HepG2 (cell line): ENCODE measurements around the gene GLRX5. TPM values are rescaled to one million over a fixed set of nuclear protein-coding genes. Genes with fewer than 3 reads are reported as not detected.

Experiments
- ARNT ChIP-seq: fragments of 450-650 bp; IDR thresholded peaks from 2 replicates; pipeline ENCODE4 v1.6.1; 2017
- ATF5 ChIP-seq: sonication (generic); formaldehyde crosslinking; IDR thresholded peaks from 2 replicates; pipeline ENCODE4 v1.4.0; 2020; ENCODE audit warnings: mild to moderate bottlenecking, low read depth, missing genetic modification reagents
- CHD4 ChIP-seq: fragments of 200-600 bp; sonication (generic); IDR thresholded peaks from 2 replicates; pipeline ENCODE4 v1.7.0; 2017; ENCODE audit warnings: mild to moderate bottlenecking, low read length, borderline replicate concordance
- CTCF ChIP-seq: sonication (generic); formaldehyde crosslinking; IDR thresholded peaks from 2 replicates; pipeline ENCODE4 v1.5.0; 2020; ENCODE audit warnings: mild to moderate bottlenecking, missing genetic modification reagents, moderate library complexity
- DRAP1 ChIP-seq: IDR thresholded peaks from 2 replicates; pipeline ENCODE4 v1.6.1; 2016; ENCODE audit warnings: missing genetic modification reagents, missing compliant biosample characterization
- FOXP1 ChIP-seq, 2 experiments: fragments of 450-650 bp in 1 of 2; IDR thresholded peaks; 2 replicates each; pipeline ENCODE4 v1.6.1; 2017 to 2018; ENCODE audit warnings: antibody characterized with exemption in 1 of 2
- GABPA ChIP-seq, 2 experiments: IDR thresholded peaks; 2 replicates each; pipeline ENCODE4 v1.6.1; 2011 to 2016; ENCODE audit warnings: low read depth in 2 of 2, low read length in 1 of 2, missing biosample characterization in 1 of 2, missing genetic modification characterization in 1 of 2
- GABPB1 ChIP-seq: IDR thresholded peaks from 2 replicates; pipeline ENCODE4 v1.6.1; 2016; ENCODE audit warnings: mild to moderate bottlenecking, missing genetic modification reagents, moderate library complexity, missing compliant biosample characterization
- GLI4 ChIP-seq: sonication (generic); formaldehyde crosslinking; IDR thresholded peaks from 2 replicates; pipeline ENCODE4 v1.5.1; 2020; ENCODE audit warnings: missing genetic modification reagents, mild to moderate bottlenecking, moderate library complexity, borderline replicate concordance
- NFIC ChIP-seq: IDR thresholded peaks from 2 replicates; pipeline ENCODE4 v1.6.1; 2012; ENCODE audit warnings: mild to moderate bottlenecking, low read length, inconsistent platforms
- TCF12 ChIP-seq, 2 experiments: fragments of 450-650 bp in 1 of 2; sonication (generic) in 1 of 2; formaldehyde crosslinking in 1 of 2; IDR thresholded peaks; 2 replicates each; pipeline versions ENCODE4 v1.6.1 to v1.8.0; 2017 to 2022; ENCODE audit warnings: antibody characterized with exemption in 1 of 2, mild to moderate bottlenecking in 1 of 2, missing genetic modification reagents in 1 of 2, moderate library complexity in 1 of 2
- TFAP4 ChIP-seq: sonication (generic); IDR thresholded peaks from 2 replicates; pipeline ENCODE4 v1.6.1; 2016; ENCODE audit warnings: low read depth, borderline replicate concordance
- ZBED4 ChIP-seq: sonication (generic); formaldehyde crosslinking; IDR thresholded peaks from 2 replicates; pipeline ENCODE4 v1.4.0; 2020; ENCODE audit warnings: missing genetic modification reagents, borderline replicate concordance
- ZFYVE20 ChIP-seq: sonication (generic); formaldehyde crosslinking; IDR thresholded peaks from 2 replicates; pipeline ENCODE4 v1.8.0; 2023; ENCODE audit warnings: low read depth, mild to moderate bottlenecking, moderate library complexity, missing genetic modification reagents, borderline replicate concordance
- ZMYM2 ChIP-seq: sonication (generic); formaldehyde crosslinking; IDR thresholded peaks from 2 replicates; pipeline ENCODE4 v1.8.0; 2022; ENCODE audit warnings: mild to moderate bottlenecking, missing genetic modification reagents
- ZNF282 ChIP-seq: fragments of 450-650 bp; IDR thresholded peaks from 2 replicates; pipeline ENCODE4 v1.6.1; 2018; ENCODE audit not compliant: partially characterized antibody
- ZNF296 ChIP-seq: sonication (generic); formaldehyde crosslinking; conservative IDR thresholded peaks from 2 replicates; pipeline ENCODE4 v1.5.0; 2020; ENCODE audit warnings: mild to moderate bottlenecking, missing genetic modification reagents
- ZNF557 ChIP-seq: sonication (generic); formaldehyde crosslinking; IDR thresholded peaks from 2 replicates; pipeline ENCODE4 v1.4.0; 2020; ENCODE audit warnings: missing genetic modification reagents
- ZNF570 ChIP-seq: sonication (generic); formaldehyde crosslinking; IDR thresholded peaks from 2 replicates; pipeline ENCODE4 v1.4.0; 2020; ENCODE audit warnings: mild to moderate bottlenecking, missing genetic modification reagents, borderline replicate concordance
- ZNF607 ChIP-seq: sonication (generic); formaldehyde crosslinking; IDR thresholded peaks from 2 replicates; pipeline ENCODE4 v1.5.1; 2020; ENCODE audit warnings: missing genetic modification reagents, mild to moderate bottlenecking, borderline replicate concordance
- ZNF75D ChIP-seq: sonication (generic); formaldehyde crosslinking; IDR thresholded peaks from 2 replicates; pipeline ENCODE4 v1.8.1; 2023; ENCODE audit warnings: missing genetic modification reagents, mild to moderate bottlenecking, borderline replicate concordance
- ZNF891 ChIP-seq: sonication (generic); formaldehyde crosslinking; IDR thresholded peaks from 2 replicates; pipeline ENCODE4 v1.5.0; 2020; ENCODE audit warnings: mild to moderate bottlenecking, missing genetic modification reagents
- polyA plus RNA-seq, 8 experiments: library from polyadenylated mRNA; depleted of rRNA in 3 of 8; stranded (reverse) in 7 of 8; unstranded in 1 of 8; fragments of >200 nt; fragmentation: Illumina TruSeq in 4 of 8; extraction: Trizol in 4 of 8; gene quantifications; 2 replicates each; pipeline versions ENCODE4 v1.2.1 to v1.2.3, GENCODE V29; 2011 to 2016; ENCODE audit warnings: low read depth in 4 of 8, missing spikeins in 1 of 8, mixed read lengths in 1 of 8; ENCODE audit not compliant: insufficient read depth in 1 of 8
- total RNA-seq, 5 experiments: library from RNA; depleted of rRNA; stranded (reverse); fragments of >200 nt; fragmentation: Illumina TruSeq; extraction: Trizol; gene quantifications; 2 replicates each; pipeline ENCODE4 v1.2.3, GENCODE V29; 2016; ENCODE audit warnings: low read depth in 1 of 5

Gene GLRX5
- total and polyA plus RNA-seq, 2 of the 13 experiments (the other 11 are each of a cell fraction or from before 2014, with no cell fraction given), result 122 to 146 TPM

GRCh38 chr14:95523815-95524448, 10.9 kb upstream of the GLRX5 start (continued):
- TF ChIP-seq CHD4 (0 out of 2 replicates have a peak, but pooled peaks have one; percentile 38), ZNF296 (CRISPR knock-in tag) (no peak), ZNF570 (no peak), CTCF (CRISPR knock-in tag) (peak; percentile 41), TFAP4 (peak; percentile 67; the same call in 1 of the 2 replicates), ZNF557 (CRISPR knock-in tag) (no peak), GLI4 (CRISPR knock-in tag) (no peak), GABPA (IDR thresholded peaks at IDR 0.05; ENCODE audit: low read depth, low read length) (no peak), GABPA (CRISPR knock-in tag; IDR thresholded peaks at IDR 0.05; ENCODE audit: low read depth) (peak; percentile 61), FOXP1 (IDR thresholded peaks at IDR 0.05) (no peak), FOXP1 (CRISPR knock-in tag; IDR thresholded peaks at IDR 0.05) (no peak), ARNT (no peak), ZNF891 (CRISPR knock-in tag) (no peak), NFIC (0 out of 2 replicates have a peak, but pooled peaks have one; percentile 6), GABPB1 (CRISPR knock-in tag) (peak; percentile 42), DRAP1 (no peak; the same call in 1 of the 2 replicates), ZMYM2 (CRISPR knock-in tag) (peak; percentile 28; the same call in 1 of the 2 replicates), ZNF607 (CRISPR knock-in tag) (no peak; the same call in 1 of the 2 replicates), ZFYVE20 (no peak), ZNF75D (CRISPR knock-in tag) (no peak), ZNF282 (no peak), ATF5 (no peak), ZBED4 (CRISPR knock-in tag) (no peak), TCF12 (IDR thresholded peaks at IDR 0.05) (no peak), TCF12 (CRISPR knock-in tag; IDR thresholded peaks at IDR 0.05) (0 out of 2 replicates have a peak, but pooled peaks have one; percentile 1)
